Cardiac ventricle fibroblast (primary cell): ENCODE data around the gene PLXNB1. TPM values are rescaled to one million over a fixed set of nuclear protein-coding genes. Genes with fewer than 3 reads are reported as not detected.

Experiments
- total RNA-seq: library from RNA; depleted of rRNA; stranded (reverse); fragments of >200 nt; gene quantifications from 2 replicates; pipeline ENCODE4 v1.2.3, GENCODE V29; 2015

Gene PLXNB1, protein sequence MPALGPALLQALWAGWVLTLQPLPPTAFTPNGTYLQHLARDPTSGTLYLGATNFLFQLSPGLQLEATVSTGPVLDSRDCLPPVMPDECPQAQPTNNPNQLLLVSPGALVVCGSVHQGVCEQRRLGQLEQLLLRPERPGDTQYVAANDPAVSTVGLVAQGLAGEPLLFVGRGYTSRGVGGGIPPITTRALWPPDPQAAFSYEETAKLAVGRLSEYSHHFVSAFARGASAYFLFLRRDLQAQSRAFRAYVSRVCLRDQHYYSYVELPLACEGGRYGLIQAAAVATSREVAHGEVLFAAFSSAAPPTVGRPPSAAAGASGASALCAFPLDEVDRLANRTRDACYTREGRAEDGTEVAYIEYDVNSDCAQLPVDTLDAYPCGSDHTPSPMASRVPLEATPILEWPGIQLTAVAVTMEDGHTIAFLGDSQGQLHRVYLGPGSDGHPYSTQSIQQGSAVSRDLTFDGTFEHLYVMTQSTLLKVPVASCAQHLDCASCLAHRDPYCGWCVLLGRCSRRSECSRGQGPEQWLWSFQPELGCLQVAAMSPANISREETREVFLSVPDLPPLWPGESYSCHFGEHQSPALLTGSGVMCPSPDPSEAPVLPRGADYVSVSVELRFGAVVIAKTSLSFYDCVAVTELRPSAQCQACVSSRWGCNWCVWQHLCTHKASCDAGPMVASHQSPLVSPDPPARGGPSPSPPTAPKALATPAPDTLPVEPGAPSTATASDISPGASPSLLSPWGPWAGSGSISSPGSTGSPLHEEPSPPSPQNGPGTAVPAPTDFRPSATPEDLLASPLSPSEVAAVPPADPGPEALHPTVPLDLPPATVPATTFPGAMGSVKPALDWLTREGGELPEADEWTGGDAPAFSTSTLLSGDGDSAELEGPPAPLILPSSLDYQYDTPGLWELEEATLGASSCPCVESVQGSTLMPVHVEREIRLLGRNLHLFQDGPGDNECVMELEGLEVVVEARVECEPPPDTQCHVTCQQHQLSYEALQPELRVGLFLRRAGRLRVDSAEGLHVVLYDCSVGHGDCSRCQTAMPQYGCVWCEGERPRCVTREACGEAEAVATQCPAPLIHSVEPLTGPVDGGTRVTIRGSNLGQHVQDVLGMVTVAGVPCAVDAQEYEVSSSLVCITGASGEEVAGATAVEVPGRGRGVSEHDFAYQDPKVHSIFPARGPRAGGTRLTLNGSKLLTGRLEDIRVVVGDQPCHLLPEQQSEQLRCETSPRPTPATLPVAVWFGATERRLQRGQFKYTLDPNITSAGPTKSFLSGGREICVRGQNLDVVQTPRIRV (N-terminal part only)
- total RNA-seq, result 10.9 and 12.4 TPM in 2 replicates

DNA sequence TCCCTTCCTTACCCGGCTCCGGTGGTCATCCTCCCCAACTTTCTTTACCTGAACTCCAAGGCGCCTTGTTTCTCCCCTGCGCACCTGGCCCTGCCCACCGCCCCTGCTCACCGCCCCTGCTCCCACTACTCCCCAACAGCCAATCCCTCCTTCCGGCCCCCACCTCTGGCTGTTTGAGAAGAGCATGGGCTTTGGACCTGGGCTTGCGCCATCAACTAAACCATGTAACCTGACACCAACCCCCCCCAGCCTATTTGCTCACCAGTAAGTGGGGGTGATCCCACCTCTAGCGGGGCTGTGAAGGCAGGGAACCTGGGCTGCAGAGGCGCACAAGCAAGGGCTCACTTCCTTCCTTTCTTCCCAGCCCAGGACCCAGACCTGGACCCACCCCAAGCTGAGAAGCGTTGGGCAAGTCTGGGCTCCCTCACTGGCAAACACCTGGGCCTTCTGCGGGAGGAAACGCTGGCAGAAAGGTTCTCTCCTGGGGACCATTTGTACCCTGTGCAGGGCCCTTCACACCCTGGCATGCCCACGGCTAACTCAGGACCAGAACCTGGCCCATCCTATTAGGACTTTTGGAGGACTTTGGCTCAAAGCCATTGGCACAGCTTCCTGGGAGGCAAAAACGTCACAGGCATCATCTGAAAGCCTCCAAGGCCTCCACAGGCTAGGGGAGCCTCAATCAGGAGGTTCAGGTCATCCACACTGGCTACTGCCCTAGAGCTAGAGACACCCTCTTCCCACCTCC lies at the start of gene PLXNB1:
PLXNB1 (minus strand) TSS at position 127 of the 748 bp plus-strand sequence. CDS start 5,475 bp downstream, outside the sequence.

DNA sequence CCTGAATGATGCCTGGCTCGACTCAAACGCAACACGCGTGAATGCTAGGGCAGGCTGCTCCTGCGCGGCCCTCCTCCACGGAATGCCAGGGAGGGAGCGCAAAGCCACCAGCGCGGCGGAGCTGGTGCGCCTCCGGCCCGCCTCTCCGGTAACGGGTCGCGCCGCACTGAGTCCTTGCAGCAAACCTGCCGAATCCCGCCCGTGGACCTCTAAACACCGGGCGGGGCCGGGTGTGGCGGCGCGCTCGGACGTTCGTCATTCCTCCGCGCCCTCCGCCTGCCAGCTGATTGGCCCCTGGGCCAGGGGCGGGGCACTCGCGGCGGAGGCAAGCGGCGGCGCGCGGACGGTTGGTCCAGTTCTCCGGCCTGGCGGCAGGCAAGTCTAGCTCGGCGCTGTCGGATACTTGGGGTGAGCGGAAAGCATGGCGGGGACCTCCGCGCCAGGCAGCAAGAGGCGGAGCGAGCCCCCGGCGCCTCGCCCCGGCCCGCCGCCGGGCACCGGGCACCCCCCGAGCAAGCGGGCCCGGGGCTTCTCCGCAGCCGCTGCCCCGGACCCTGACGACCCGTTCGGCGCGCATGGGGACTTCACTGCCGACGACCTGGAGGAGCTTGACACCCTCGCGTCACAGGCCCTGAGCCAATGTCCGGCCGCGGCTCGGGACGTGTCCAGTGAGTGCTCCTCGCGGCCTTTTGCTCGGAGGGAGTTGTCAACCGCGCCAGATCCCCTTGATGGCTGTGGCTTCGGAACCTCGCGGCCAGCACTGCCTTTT lies 16.7 kb upstream of the PLXNB1 start, which contains the start of gene ATRIP:
ATRIP (plus strand) TSS at position 313 of the 769 bp plus-strand sequence; CDS start at position 422, 109 bp downstream.

DNA sequence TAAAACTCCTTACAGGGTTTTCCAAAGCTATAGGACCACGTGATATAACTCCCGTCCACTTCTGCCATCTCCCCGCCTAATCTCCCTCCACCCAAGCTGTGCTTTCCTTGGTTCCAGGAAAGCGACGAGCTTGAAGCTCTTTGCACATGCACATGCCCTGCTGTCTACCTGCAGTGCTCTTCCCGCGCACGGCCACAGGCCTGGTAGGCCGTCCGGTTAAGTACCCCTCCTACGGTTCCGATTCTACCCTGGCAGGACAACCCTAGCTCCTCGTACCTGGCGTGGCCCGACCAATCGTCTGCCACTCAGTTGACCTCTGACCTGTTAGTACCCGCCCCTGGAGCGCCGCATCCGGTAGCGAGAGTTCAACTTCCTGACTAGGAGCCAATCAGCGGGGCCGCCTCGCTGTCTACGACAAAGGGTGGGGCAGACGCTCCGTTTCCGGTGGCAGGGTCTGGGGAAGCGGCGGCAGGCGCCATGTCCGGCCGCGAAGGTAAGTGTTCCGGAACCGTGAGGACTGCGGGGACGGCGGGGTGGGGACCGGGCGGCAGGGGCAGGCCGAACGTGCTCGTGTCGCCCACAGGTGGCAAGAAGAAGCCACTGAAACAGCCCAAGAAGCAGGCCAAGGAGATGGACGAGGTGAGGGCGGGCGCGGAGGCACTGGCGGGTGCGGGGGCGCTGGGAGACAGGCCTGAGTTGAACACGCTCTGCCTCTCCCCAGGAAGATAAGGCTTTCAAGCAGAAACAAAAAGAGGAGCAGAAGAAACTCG lies 10.1 kb upstream of the PLXNB1 start, which contains the start of the genes CCDC51 and TMA7:
CCDC51 (minus strand) TSS at position 300 of the 770 bp plus-strand sequence. CDS start 4,991 bp downstream, outside the sequence.
TMA7 (plus strand) TSS at position 438 of the 770 bp plus-strand sequence; CDS start at position 478, 40 bp downstream.

GRCh38 chr3:48371651-48372376 lies 58.1 kb downstream of the PLXNB1 start, which contains the start of gene FBXW12:
FBXW12 (plus strand) TSS chr3:48372219; CDS start chr3:48372768, 549 bp downstream.

Other genes with a start within 250 kb of the PLXNB1 start
- 0.87 and 0.93 TPM in 2 replicates for gene CDC25A, start 241.7 kb downstream of the PLXNB1 start, total RNA-seq
- gene CAMP, start 206.6 kb downstream of the PLXNB1 start, total RNA-seq, result not detected in 2 replicates
- gene ZNF589, start 189.0 kb downstream of the PLXNB1 start, total RNA-seq, result 1.8 and 3.4 TPM in 2 replicates
- 9.5 and 28.0 TPM in 2 replicates for gene NME6, start 128.7 kb downstream of the PLXNB1 start, total RNA-seq
- gene SPINK8, start 96.4 kb downstream of the PLXNB1 start, total RNA-seq, result not detected in 2 replicates
- not detected in 2 replicates for gene FBXW12, start 57.9 kb downstream of the PLXNB1 start, total RNA-seq
- gene CCDC51, start 10.0 kb upstream of the PLXNB1 start, total RNA-seq, result 15.8 and 17.2 TPM in 2 replicates
- 298 and 375 TPM in 2 replicates for gene TMA7, start 10.2 kb upstream of the PLXNB1 start, total RNA-seq
- gene ATRIP, start 16.7 kb upstream of the PLXNB1 start, total RNA-seq, result 4.7 and 5.3 TPM in 2 replicates
- 119 and 121 TPM in 2 replicates for gene SHISA5, start 74.1 kb upstream of the PLXNB1 start, total RNA-seq
- gene PFKFB4, start 126.7 kb upstream of the PLXNB1 start, total RNA-seq, result 12.0 and 14.8 TPM in 2 replicates
- gene UCN2, start 133.7 kb upstream of the PLXNB1 start, total RNA-seq, result 0.31 and 0.64 TPM in 2 replicates
- 9.5 and 13.6 TPM in 2 replicates for gene COL7A1, start 165.2 kb upstream of the PLXNB1 start, total RNA-seq
- 130 and 150 TPM in 2 replicates for gene UQCRC1, start 179.6 kb upstream of the PLXNB1 start, total RNA-seq
- gene TMEM89, start 191.7 kb upstream of the PLXNB1 start, total RNA-seq, result not detected in 2 replicates
- 17.7 and 19.2 TPM in 2 replicates for gene SLC26A6, start 205.4 kb upstream of the PLXNB1 start, total RNA-seq
- gene CELSR3, start 232.8 kb upstream of the PLXNB1 start, total RNA-seq, result 1.5 and 2.2 TPM in 2 replicates